IMR-90 (cell line): Measurements from ENCODE around the gene FUCA2. TPM values are rescaled to one million over a fixed set of nuclear protein-coding genes. Genes with fewer than 3 reads are reported as not detected.

Source experiments
- ATAC-seq: fragments of 200-7000 bp; cut with Tn5 transposase; 2 replicates; pipeline ENCODE4 v1.9.1; 2020; ENCODE audit warnings: low read depth, mild to moderate bottlenecking, moderate library complexity
- BruUV-seq: library from RNA; stranded (reverse); fragments of 400-500 nt; replicated peaks from 2 replicates; lab custom pipeline; 2021; lab: Mats Ljungman, UMichigan
- CTCF ChIA-PET: fragments of 300-600 bp; formaldehyde crosslinking; extraction: SDS; loops from one replicate; lab custom pipeline; 2021; ENCODE audit warnings: antibody characterized with exemption; lab: Yijun Ruan, JAX
- POLR2A ChIA-PET: fragments of 300-600 bp; sonication (Branson Sonifier 250); formaldehyde crosslinking; loops from one replicate; lab custom pipeline; 2022; ENCODE audit warnings: antibody characterized with exemption; ENCODE audit not compliant: unreplicated experiment; lab: Charles Lee
- DNase-seq: peaks from one replicate; pipeline ENCODE4 v3.0.0; 2013
- H2AFZ ChIP-seq: replicated peaks from 2 replicates; pipeline ENCODE3; 2013; ENCODE audit warnings: low read length, mild to moderate bottlenecking; ENCODE audit not compliant: poor library complexity
- H2AK5ac ChIP-seq: 2 replicates; pipeline ENCODE4 v1.6.1; 2013; ENCODE audit warnings: low read depth, low read length, inconsistent platforms
- H2AK9ac ChIP-seq: replicated peaks from 2 replicates; pipeline ENCODE3; 2013; ENCODE audit warnings: mild to moderate bottlenecking, low read depth, low read length, moderate library complexity; ENCODE audit not compliant: poor library complexity
- H2BK120ac ChIP-seq: 2 replicates; pipeline ENCODE4 v1.6.1; 2013; ENCODE audit warnings: low read depth, low read length, inconsistent platforms
- H2BK15ac ChIP-seq: 3 replicates; pipeline ENCODE4 v1.6.1; 2013; ENCODE audit warnings: low read depth, low read length, inconsistent platforms
- H2BK20ac ChIP-seq: 2 replicates; pipeline ENCODE4 v1.6.1; 2013; ENCODE audit warnings: low read depth, mild to moderate bottlenecking, inconsistent platforms, low read length, moderate library complexity
- H2BK5ac ChIP-seq: 2 replicates; pipeline ENCODE4 v1.6.1; 2013; ENCODE audit warnings: mild to moderate bottlenecking, low read depth, low read length, inconsistent platforms; ENCODE audit not compliant: poor library complexity, severe bottlenecking
- H3K14ac ChIP-seq: replicated peaks from 2 replicates; pipeline ENCODE4 v1.6.1; 2013; ENCODE audit warnings: low read depth, low read length, inconsistent platforms
- H3K18ac ChIP-seq: 2 replicates; pipeline ENCODE4 v1.6.1; 2013; ENCODE audit warnings: low read depth, low read length, control low read depth
- H3K23ac ChIP-seq: 2 replicates; pipeline ENCODE4 v1.6.1; 2013; ENCODE audit warnings: low read depth, low read length, inconsistent platforms
- H3K27ac ChIP-seq: 2 replicates; pipeline ENCODE4 v1.5.1; 2013; ENCODE audit warnings: mild to moderate bottlenecking, control low read depth, low read length; ENCODE audit not compliant: insufficient read depth
- H3K27me3 ChIP-seq: 2 replicates; pipeline ENCODE4 v1.6.1; 2013; ENCODE audit warnings: low read length; ENCODE audit not compliant: control insufficient read depth, insufficient read depth
- H3K36me3 ChIP-seq: 2 replicates; pipeline ENCODE4 v1.6.1; 2013; ENCODE audit warnings: low read length, mixed read lengths; ENCODE audit not compliant: control insufficient read depth, insufficient read depth
- H3K4ac ChIP-seq: 2 replicates; pipeline ENCODE4 v1.6.1; 2013; ENCODE audit warnings: low read depth, low read length, inconsistent platforms
- H3K4me1 ChIP-seq: 2 replicates; pipeline ENCODE4 v1.6.1; 2013; ENCODE audit warnings: low read length, mixed read lengths; ENCODE audit not compliant: control insufficient read depth, insufficient read depth
- H3K4me2 ChIP-seq: 2 replicates; pipeline ENCODE4 v1.6.1; 2013; ENCODE audit warnings: low read depth, mild to moderate bottlenecking, control low read depth, low read length, moderate library complexity
- H3K4me3 ChIP-seq: 2 replicates; pipeline ENCODE4 v1.5.1; 2013; ENCODE audit warnings: low read depth, mild to moderate bottlenecking, control low read depth, low read length, moderate library complexity; ENCODE audit not compliant: insufficient read depth
- H3K56ac ChIP-seq: 2 replicates; pipeline ENCODE4 v1.6.1; 2013; ENCODE audit warnings: low read length, inconsistent platforms; ENCODE audit not compliant: insufficient read depth; ENCODE audit errors: extremely low read depth
- H3K79me1 ChIP-seq, 2 experiments: 2 replicates each; pipeline ENCODE4 v1.6.1; 2013; ENCODE audit warnings: low read length in 2 of 2, inconsistent platforms in 1 of 2, low read depth in 1 of 2
- H3K9ac ChIP-seq: 2 replicates; pipeline ENCODE4 v1.6.1; 2013; ENCODE audit warnings: low read depth, low read length, control low read depth
- H3K9me1 ChIP-seq: 2 replicates; pipeline ENCODE4 v1.6.1; 2013; ENCODE audit warnings: low read length, inconsistent platforms; ENCODE audit not compliant: insufficient read depth
- H3K9me3 ChIP-seq: 2 replicates; pipeline ENCODE4 v1.6.1; 2013; ENCODE audit warnings: low read length; ENCODE audit not compliant: control insufficient read depth, insufficient read depth
- H4K20me1 ChIP-seq: 2 replicates; pipeline ENCODE4 v1.6.1; 2013; ENCODE audit warnings: low read length, inconsistent platforms; ENCODE audit not compliant: insufficient read depth
- H4K5ac ChIP-seq: 2 replicates; pipeline ENCODE4 v1.6.1; 2013; ENCODE audit warnings: mild to moderate bottlenecking, low read depth, low read length, control low read depth
- H4K8ac ChIP-seq, 2 experiments: 2 replicates each; pipeline ENCODE4 v1.6.1; 2013; ENCODE audit warnings: low read depth in 2 of 2, low read length in 2 of 2, control low read depth in 1 of 2, inconsistent platforms in 1 of 2
- H4K91ac ChIP-seq: 2 replicates; pipeline ENCODE4 v1.6.1; 2013; ENCODE audit warnings: low read depth, low read length, inconsistent platforms; ENCODE audit not compliant: insufficient read depth
- CEBPB ChIP-seq: IDR thresholded peaks from 2 replicates; pipeline ENCODE4 v1.6.1; 2012; ENCODE audit warnings: low read depth, low read length, improper control_type of control experiment
- POLR2A ChIP-seq: IDR thresholded peaks from 2 replicates; pipeline ENCODE4 v1.6.1; 2012; ENCODE audit warnings: mild to moderate bottlenecking, low read depth, low read length
- WGBS, 2 experiments: methylation state at CpG; one replicate each; pipeline versions ENCODE4 v1.1.5 to v1.1.7; 2013; ENCODE audit warnings: missing lambda C conversion rate in 2 of 2; ENCODE audit not compliant: insufficient read length in 1 of 2; ENCODE audit errors: extremely low coverage in 2 of 2; 5-methylcytosine and 5-hydroxymethylcytosine counted together
- dilution Hi-C: fragments of 300-500 bp; cut with HindIII; formaldehyde crosslinking; loops from one replicate; pipeline ENCODE4 v1.14.3; 2018; ENCODE audit warnings: low sequenced_read_pairs; ENCODE audit not compliant: unreplicated experiment
- in situ Hi-C: fragments of 300-500 bp; cut with MboI; formaldehyde crosslinking; loops from 3 replicates; pipeline ENCODE4 v1.14.3; 2019; ENCODE audit warnings: low sequenced_read_pairs, inconsistent platforms, mixed read lengths
- intact Hi-C: fragments of 100-400 bp; cut with micrococcal nuclease; formaldehyde crosslinking; loops from 2 replicates; pipeline ENCODE4 v1.10.0; 2022
- polyA plus RNA-seq, 3 experiments: library from polyadenylated mRNA; depleted of rRNA; stranded (reverse); fragments of >200 nt; gene quantifications; 2 replicates each; pipeline ENCODE4 v1.2.3, GENCODE V29; 2012; ENCODE audit warnings: low replicate concordance in 1 of 3
- total RNA-seq: library from RNA; depleted of rRNA; stranded (reverse); fragments of >200 nt; gene quantifications from 2 replicates; pipeline ENCODE4 v1.2.3, GENCODE V29; 2012

Gene FUCA2
- total and polyA plus RNA-seq, 2 of the 4 experiments (the other 2 are of a cell fraction): 44.1 to 47.4 TPM

DNA sequence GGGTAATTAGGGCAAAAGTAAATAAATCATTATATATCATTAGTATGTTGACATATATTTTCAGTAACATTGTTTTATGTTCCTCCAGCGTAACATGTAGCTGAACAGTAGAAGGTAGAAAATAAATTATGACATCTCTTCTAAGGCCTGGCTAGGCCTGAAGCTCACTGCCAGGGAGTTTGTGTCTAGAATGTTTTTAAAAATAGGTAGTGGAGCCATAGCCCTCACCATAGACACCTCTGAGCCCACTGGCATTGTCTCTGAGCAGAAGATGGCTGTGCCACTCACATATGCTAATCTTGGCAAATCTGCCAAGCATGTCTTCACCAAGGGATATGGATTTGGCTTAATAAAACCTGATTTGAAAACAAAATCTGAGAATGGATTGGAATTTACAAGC lies 21.3 kb downstream of the FUCA2 start:
- no peak overlapping the region for H4K5ac ChIP-seq
- H3K14ac ChIP-seq: no peak overlapping the region
- intact Hi-C loops: no loop called here
- no peak overlapping the region for H2AFZ ChIP-seq
- H2AK9ac ChIP-seq: no peak overlapping the region
- no peaks in the 10 kb centered on the region; the same call in 1 of the 2 replicates for H3K9me1 ChIP-seq
- H4K91ac ChIP-seq: no peak overlapping the region
- H3K18ac ChIP-seq: no peak overlapping the region
- no peak overlapping the region for H3K4me2 ChIP-seq
- H2BK120ac ChIP-seq: no peak overlapping the region
- no peaks in the 10 kb centered on the region for H4K20me1 ChIP-seq
- H3K27ac ChIP-seq: no peak overlapping the region
- H3K4me3 ChIP-seq: no peak overlapping the region
- no peak overlapping the region for H2BK5ac ChIP-seq
- H3K4me1 ChIP-seq: no peaks in the 10 kb centered on the region
- no peak overlapping the region for H2BK15ac ChIP-seq
- in situ Hi-C loops: no loop called here
- no peaks in the 10 kb centered on the region for H3K27me3 ChIP-seq
- WGBS, 2 experiments: no CpG with 5 or more reads among the region's 1 CpG
- no peak overlapping the region for H3K9ac ChIP-seq
- peaks cover 11% of the 10 kb centered on the region for H3K36me3 ChIP-seq
- ChIA-PET CTCF (interaction anchor here (0.6 kb wide), 1 partner anchor 401 kb away, joined by 3 read pairs; no protein-coding TSS in a partner anchor), POLR2A (no interaction called here)
- no peaks in the 10 kb centered on the region for H3K9me3 ChIP-seq
- DNase-seq: no peak
- H3K79me1 ChIP-seq: no peaks in the 10 kb centered on the region; a peak in 2 of 4 replicates
- H2BK20ac ChIP-seq: no peak overlapping the region
- H3K56ac ChIP-seq: no peak overlapping the region
- no peak overlapping the region for H3K23ac ChIP-seq
- BruUV-seq: no TSS peak
- H2AK5ac ChIP-seq: no peak overlapping the region
- H3K4ac ChIP-seq: no peak overlapping the region
- TF ChIP-seq CEBPB (no peak), POLR2A (no peak)
- ATAC-seq: no peak
- no peak overlapping the region for H4K8ac ChIP-seq
- dilution Hi-C loops: no loop called here
